Erythroblast (primary cell): ENCODE results near the gene ERVH48-1.
"Not testable (repeated sequence)": the region's sequence is repeated elsewhere in the genome, so short reads cannot be mapped to it uniquely, and the experiment has no call there.

Experiments
- GATA1 ChIP-seq: IDR thresholded peaks from 2 replicates; pipeline ENCODE4 v1.6.1; 2011; ENCODE audit warnings: low read depth, mild to moderate bottlenecking, control low read depth, low read length, moderate library complexity
- POLR2A ChIP-seq: IDR thresholded peaks from 2 replicates; pipeline ENCODE4 v1.6.1; 2011; ENCODE audit warnings: mild to moderate bottlenecking, low read length

DNA sequence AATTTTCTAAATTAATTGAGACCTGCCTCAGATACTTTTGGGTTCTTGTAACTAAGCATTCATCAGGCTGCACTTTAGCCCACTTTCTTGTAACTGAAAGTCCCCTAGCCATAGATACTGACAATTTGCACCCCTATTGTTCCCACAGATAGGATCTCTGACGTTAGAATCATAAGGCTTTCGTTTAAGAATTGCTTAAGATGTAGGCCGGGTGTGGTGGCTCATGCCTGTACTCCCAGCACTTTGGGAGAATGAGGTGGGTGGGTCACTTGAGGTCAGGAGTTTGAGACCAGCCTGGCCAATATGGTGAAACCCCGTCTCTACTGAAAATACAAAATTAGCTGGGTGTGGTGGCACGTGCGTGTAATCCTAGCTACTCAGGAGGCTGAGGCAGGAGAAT is 32.7 kb upstream of the ERVH48-1 start:
- not testable (repeated sequence) for TF ChIP-seq POLR2A, GATA1
